HT-29 (cell line): Measurements from ENCODE around the gene DNAJC16. TPM values are rescaled to one million over a fixed set of nuclear protein-coding genes. Genes with fewer than 3 reads are reported as not detected.
A peak's percentile ranks its signal among the peaks of the same experiment; 100 is the strongest.

ENCODE experiments used
- DNase-seq: peaks from one replicate; pipeline ENCODE4 v3.0.0-alpha.2; 2015; ENCODE audit warnings: low spot score
- total RNA-seq: library from RNA; depleted of rRNA; stranded (reverse); fragments of >200 nt; shearing (Covaris generic); gene quantifications from 2 replicates; pipeline ENCODE4 v1.2.3, GENCODE V29; 2014

Gene DNAJC16
- total RNA-seq, 1 experiment from 2014 or later, result 9.3 TPM

DNA sequence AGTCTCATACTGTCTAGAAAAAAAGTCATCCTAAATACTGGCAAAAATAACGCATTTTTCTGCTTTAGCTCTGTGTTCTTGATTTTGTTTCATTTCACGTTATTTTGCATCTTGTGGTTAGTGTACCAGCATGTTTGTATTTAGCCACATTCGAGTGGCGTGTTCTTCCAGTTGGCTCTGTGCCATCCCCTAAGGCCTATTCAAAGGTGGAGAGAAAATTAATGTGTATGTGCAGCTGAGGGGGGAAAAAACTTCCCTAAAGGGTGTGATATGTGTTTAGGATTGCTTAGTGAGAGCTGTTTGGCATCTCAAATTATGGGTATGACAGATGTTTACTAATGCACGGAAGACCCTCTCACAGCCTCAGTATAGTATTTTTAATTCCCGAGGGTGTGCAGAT lies 12.1 kb downstream of the DNAJC16 start:
- no peak for DNase-seq

DNA sequence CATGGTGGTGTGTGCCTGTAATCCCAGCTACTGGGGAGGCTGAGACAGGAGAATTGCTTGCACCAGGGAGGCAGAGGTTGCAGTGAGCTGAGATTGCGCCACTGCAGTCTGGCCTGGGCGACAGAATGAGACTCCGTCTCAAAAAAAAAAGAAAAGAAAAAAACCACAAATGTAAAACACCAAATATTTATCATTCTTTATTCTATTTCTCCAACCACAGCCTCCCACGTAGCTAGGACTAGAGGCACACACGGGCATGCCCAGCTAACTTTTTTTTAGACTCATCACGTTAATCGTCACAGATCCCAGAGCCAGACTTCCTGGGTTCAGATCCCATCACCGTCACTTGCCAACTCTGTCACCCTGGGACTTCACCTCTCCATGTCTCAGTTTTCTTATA lies 13.5 kb downstream of the DNAJC16 start:
- no peak for DNase-seq

DNA sequence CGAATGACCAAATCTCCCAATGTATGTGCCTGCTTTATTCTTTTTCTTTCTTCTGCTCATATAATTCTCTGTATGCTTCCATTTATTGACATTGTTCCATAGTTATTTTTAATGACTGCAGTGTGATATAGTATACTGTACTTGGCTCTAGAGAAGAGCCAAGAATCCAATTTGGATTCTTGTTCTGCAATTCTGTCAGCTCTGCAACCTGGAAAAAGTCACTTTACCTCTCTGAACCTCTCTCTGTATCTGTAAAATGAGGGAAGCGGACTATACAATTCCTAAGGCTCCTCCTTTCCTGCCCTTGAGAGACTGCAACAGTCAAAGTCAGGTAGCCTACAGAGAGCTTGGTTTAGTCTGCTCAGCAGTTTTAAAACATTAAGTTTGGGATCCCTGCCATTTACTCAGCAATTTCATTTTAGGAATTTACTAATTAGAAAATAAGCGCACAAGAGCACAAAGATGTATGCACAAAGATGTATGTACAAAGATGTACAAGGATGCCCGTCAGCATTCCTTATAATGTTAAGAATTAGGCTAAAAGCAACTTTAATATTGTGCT lies 14.7 kb downstream of the DNAJC16 start:
- no peak for DNase-seq

DNA sequence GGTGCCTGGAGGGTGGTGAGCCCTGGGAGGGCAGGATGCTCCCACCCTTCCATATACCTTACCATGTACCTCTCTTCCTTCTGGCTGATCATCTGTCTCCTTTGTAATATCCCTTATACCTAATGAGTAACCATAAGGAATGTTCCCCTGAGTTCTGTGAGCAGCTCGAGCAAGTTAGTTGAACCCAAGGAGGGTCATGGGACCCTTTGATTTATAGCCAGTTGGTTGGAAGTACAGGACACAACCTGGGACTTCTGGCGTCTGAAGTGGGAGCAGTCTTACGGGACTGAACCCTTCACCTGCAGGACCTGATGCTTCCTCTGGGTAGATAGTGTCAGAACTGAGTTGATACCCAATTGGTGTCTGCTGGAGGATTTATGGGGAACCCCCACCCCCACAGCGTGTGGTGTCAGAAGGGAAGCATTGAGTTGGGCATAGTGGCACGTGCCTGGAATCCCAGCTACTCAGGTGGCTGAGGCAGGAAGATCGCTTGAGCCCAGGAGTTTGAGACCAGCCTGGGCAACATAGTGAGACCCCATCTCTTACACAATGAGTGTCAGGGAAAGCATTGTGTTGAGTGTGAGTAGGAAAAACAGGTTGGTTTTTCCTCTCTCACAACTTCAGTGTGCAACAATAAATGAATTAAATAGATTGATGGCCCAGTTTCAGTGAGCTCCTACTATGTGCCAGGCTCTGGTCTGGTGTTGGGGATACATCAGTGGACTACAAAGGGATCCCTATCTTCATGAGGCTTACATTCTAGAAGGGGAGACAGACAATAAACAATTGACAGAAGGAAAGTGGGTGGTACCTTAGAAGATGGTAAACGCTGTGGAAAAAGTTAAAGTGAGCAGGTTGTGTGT lies 16.0 kb downstream of the DNAJC16 start:
- no peak for DNase-seq

DNA sequence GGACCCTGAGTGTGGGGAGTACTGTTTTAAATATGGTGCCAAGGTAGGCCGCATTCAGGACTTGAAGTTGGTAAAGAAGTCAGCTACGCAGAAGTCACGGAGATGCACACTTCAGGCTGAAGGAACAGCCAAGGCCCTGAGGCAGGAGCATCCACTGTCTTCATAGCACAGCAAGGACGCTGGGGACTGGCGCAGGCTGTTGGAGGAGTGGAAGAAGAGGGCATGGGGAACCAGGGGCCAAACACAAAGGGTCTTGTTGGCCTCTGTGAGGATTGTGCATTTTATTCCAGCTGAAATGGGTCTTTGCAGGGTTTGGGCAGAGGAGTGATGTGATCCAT lies 16.6 kb downstream of the DNAJC16 start:
- DNase-seq, result no peak

DNA sequence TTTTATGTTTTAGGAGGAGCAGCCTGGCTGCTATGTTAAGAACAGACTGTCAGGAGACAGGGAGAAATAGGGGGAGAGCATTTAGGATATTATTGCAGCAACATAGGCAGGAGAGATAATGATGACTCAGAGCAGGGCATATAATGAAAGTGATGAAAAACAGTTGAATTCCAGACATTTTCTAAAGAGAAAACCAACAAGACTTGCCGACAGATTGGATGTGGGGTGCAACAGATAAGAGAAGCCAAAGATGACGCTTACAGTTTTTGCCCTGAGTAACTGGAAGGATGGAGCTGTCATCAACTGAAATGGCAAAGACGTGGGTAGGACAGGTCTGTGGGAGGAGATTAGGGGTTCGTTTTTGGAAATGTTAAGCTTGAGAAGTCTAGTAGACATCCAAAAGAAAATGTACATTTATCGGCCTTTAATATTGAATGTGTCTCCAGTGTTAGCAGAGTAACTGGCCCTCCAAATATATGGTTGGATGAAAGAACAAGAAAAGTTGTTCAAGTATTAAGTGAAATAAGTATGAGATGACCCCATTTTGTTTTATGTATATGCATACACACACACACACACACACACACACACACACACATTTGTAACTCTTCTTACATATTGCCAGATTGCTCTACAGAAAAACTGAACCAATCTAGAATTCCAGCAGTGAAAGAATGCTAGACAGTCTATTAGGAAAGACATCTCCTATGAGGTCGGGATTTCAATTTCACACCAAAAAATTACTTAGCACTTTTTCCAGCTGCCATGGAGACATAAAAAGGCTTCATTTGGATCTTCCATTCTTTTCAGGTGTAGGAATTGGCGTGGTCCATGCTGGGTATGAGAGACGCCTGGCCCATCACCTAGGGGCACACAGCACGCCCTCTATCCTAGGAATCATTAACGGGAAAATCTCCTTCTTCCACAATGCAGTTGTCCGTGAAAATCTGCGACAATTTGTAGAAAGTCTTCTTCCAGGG lies 17.2 kb downstream of the DNAJC16 start:
- DNase-seq, result no peak

DNA sequence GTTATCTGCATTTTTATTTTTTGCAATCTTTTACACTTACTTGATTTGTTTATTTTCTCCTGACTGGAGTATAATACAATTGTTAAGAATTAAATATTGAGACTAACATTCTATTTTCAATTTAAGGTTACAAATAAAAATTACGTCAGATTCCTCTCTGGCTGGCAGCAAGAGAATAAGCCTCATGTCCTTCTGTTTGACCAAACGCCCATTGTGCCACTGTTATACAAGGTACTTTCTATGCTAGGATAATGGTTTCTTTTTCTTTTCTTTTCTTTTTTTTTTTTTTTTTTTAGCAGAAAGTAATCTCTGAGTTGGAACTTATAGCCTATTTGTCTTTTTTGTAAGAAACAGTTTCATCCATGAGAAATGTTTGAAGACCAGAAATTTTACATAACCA lies 20.0 kb downstream of the DNAJC16 start:
- no peak for DNase-seq

DNA sequence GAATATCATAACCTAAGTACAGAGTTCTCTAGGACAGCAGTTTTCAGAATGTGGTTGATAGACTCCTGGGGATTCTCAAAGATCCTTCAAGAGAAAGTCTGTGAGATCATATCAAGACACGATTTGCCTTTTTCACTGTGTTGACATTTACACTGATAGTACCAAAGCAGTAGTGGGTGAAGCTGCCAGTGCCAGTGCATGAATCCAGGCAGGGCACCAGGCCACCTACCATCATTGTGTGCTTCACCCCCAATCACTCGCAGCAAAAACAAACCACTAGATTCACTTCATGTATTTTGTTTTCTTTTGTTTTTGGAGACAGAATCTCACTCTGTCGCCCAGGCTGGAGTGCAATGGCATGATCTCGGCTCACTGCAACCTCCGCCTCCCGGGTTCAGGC lies 23.9 kb downstream of the DNAJC16 start:
- no peak for DNase-seq

DNA sequence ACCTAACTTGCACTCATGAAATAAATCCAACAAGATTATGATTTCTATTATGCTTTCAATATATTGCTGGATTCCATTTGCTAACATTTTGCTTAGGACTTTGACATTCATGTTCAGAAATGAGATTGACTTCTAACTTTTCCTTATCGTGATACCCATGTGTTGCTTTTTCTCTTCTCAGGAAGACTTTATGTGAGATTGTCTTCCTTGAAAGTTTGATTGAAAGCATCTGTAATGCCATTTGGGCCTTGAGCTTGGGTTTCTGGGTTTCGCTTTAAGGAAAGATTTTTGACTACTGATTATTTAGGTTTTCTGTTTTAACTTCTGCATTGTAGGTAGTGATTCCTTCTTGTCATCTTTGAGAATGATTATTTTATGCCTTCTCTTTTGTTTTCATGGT lies 30.4 kb downstream of the DNAJC16 start:
- no peak for DNase-seq

DNA sequence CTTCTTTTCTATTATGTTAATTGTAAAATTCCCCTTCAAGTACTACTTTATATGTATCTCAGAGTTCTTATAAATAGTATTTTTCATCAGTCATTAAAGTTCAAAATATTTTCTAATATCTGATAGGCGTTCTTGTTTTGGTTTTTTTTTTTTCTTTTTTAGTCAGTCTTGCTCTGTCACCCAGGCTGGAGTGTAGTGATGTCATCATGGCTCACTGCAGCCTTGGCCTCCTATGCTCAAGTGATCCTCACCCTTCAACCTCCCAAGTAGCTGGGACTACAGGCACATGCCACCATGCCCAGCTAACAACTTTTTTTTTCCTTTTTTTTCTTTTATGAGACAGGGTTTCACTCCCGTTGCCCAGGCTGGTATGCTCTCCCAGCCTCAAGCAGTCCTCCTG lies 30.9 kb downstream of the DNAJC16 start:
- no peak for DNase-seq

DNA sequence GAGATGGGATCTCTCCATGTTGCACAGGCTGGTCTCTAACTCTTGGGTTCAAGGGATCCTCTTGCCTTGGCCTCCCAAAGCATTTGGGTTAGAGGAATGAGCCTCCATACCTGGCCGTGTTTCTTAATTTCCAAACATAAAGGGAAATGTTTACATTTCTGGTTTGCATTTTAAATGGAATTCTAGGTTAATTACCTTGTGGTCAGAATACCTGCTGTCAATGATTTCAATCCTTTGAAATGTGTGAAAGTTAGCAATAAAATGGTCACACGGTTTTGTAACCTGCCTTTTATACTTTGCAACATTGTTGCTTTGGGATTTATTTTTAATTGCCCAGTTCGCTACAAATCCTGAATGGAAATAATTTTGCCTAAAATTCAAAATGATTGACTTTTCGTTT lies 31.9 kb downstream of the DNAJC16 start:
- no peak for DNase-seq

DNA sequence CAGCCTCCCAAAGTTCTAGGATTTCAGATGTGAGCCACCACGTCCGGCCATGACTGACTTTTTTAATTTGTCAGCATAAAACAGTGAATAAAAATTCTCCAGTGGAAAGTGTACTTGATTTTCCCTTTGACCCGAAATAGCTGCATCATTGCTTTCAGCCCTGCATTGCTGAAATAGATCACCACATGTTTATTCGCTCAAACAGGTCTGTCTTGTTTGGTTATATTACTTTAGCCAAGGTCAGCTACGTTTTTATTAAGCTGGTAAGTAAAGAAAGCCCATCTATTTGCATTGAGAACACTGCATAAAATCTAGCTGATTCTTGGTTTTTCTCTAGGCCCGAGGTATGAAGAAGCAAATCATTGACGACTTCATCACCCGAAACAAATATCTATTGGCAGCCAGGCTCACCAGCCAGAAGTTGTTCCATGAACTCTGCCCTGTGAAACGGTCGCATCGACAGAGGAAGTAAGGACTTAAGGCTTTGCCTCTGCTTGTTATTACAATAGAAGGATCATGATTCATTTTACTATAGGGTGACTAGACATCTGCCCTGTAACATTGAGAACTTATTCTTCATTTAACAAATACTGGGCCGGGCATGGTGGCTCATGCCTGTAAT lies 32.7 kb downstream of the DNAJC16 start:
- peak; percentile 76 for DNase-seq

DNA sequence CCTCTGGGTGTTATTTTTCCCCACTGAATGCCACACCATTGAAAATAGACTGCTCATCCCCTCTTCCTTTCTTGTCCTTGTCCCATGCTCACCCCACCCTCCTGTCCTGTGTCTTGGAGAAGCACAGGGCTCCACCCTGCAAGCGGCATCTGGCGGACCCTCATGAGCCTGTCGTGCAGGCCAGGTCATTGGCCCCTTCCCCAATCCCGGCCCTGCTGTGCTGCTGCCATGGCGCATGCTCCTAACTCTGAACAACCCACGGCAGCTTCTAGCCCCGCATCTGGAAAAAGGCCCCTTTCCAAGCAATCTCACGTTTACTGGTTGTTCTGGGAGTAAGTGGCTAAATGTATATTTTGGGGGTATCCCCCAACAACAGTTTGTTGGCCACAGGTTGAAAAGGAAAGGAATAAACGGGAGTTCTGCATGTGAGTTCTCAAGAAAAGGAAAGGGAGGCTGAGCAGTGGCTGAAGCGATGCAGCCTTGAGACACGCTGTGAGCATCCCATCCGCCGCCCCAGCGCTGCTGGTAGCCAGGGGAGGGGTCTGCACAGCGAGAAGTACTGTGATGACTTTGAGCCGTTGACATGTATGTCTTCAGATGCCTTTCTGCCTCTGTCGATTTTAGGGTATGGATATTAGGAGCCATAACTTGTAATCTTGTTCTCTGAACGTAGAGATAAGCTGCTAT lies 41.9 kb downstream of the DNAJC16 start:
- no peak for DNase-seq

DNA sequence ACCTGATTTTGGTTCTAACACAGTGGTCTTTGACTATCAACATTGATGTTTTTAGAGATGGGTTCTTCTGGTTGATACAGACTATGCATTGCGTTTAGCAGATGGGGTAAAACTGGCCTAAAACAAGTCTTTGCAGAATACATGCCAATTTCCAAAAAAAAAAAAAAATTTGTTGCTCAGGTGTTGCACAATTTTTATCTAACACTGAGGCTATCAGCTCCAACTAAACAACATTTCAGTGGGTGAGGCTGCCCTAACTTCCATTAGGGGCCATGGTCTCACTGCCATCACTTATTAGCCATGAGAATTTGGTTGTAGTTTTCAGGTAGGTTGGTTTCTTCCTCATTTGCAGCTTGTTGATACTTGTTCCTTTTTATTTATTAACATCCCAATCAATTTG lies 44.2 kb downstream of the DNAJC16 start:
- DNase-seq, result no peak

DNA sequence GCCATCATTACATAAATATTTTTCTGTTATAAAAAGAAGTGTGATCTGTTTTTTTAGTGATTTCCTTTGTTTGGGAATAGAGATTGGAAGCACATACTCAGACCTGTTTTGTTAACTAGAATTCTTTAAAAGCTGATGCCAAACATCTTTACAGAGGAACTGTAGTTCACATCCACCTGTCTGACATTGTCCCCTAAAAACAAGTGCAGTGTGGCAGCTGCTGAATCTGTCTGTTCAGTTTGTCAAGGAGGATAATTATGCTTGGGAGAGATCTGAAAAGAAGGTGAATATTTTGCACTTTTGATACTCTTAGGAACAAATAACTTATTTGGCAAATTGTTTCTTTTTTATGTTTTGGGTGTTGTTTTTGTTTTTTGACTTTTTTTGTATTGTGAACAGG lies 44.6 kb downstream of the DNAJC16 start:
- no peak for DNase-seq

DNA sequence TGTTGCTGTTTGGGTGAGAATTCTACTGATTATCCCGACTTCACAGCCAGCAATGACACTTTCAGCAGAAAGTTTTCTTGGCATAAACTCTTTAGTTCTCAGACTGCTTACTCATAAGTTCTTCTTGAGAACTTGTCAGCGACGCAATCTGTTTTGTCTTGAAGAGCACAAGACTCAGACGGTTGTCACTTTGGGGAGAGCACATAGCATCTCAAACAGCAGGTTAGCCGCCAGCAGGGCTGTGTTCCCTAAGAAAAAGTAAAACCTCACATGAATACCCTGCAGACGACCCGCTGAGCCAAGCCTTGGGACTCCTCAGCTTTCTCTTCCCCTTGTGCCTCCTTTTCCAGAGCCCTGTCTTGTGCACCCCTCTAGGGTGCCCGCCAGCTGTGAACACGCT lies 46.8 kb downstream of the DNAJC16 start:
- no peak for DNase-seq

DNA sequence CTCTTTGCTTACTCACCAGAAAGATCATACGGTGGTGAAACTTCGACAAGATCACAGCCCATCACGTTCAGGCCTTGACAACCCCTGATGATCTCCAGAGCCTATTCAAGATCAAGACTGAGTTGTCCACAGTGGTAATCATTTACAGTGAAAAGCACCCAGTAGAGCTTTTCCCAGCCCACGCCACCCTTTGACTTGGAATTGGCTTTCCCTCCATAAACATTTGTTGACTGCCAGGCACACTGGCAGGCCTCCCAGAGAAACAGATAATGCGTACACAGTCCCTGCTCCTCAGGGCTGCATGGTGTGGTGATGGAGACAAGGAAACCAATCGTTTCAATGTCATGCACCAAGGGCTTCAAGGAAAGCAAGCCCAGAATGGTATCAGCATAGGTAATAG lies 48.1 kb downstream of the DNAJC16 start:
- DNase-seq, result no peak

DNA sequence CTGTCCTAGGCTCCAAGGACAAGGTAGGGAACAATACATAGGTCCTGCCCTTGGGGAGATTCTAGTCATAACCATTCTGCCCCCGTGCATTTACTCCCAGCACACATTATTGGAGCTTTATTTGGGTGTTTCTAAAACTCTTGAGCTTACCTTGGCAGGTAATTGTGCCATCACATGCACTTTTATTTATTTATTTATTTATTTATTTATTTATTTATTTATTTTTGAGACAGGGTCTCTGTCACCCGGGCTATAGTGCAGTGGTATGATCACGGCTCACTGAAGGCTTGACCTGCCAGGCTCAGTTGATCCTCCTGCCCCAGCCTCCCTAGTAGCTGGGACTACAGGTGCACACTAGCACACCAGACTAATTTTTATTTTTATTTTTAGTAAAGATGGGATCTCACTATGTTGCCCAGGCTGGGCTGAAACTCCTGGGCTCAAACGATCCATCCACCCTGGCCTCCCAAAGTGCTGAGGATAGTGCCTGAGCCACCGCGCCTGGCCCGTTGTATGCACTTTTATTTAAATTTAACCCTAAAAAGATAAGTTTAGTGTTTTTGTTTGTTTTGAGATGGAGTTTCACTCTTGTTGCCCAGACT lies 49.0 kb downstream of the DNAJC16 start:
- DNase-seq, result no peak

DNA sequence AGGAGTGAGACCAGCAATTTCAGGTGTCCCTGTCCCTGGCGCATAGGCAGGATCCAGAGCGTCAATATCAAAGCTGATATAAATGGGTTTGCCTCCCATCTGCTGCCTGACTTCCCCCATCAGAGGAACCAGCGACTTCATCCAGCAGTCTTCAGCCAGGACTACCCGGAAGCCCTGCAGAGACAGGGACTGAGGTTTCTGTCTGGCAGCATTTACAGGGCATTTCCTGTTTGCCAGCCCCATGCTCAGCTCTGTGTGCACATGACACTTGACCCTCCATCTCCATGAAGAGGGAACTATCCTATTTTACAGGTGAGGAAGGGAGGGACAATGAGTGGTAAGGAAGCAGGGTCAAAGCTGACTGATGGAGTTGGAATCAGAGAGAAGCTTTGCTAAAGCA lies 51.0 kb downstream of the DNAJC16 start:
- DNase-seq, result no peak

DNA sequence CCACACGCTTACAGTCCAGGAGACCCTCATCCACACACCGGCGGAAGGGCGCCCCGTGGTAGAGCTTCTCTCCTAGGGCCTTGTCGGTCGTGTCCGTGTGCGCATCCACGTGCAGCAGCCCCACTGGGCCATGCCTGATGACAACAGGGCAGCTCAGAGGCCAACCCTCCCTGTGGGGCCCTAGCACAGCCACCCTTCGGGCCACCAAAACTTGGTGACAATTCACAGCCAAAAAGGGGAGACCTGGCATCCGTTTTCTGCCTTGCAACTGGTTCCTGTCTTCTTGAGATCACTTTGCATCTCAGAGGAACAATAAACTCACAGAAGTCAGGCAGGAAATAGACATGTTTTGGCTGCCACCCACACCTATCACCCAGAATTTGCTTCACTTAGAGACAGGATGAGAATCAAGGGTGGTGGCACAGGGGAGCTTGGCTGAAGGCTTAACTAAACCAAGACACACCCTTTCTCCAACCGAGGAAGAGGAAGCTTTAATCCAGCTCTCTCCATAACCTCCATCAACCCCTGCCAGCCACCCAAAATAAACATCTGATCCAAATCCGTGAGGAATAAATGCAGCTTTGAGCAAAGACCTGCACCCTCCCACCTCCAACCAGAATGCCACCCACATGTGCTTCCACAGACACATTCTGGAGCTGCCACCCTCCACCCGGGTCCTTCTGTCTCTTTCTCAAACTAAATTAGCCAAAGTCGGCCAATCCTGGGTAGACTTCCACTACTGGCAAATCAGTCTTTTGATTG lies 52.5 kb downstream of the DNAJC16 start:
- no peak for DNase-seq
